ENCODE results near the gene CD300LF.

The CD300LF gene

DNA sequence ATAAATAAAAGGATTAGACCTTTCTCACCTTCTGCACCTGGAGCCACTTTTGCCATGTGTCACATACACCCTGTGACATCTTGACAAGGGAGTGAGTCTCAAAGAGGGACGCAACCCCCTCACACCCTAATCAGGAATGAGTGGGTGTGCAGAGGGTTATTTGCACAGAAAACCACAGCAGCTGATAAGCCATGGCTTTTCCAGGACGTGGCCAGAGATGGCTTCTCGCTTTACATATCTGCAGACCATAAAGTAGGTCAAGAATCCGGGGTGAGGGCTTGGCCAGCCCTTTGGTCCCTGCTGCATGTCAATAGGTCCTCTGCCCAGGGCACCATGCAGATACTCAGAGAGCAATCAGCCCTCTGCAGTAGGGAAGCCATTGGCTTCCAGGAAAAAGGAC, 2.4 kb upstream of the CD300LF start:
- no peaks in the 10 kb centered on the region for H3K4me1 ChIP-seq (ENCODE audit: control insufficient read depth, insufficient read depth, low read length, poor library complexity, severe bottlenecking)
- no peaks in the 10 kb centered on the region for H3K9me3 ChIP-seq (ENCODE audit: control insufficient read depth, low read length)
- no peak overlapping the region for H3K27ac ChIP-seq (ENCODE audit: insufficient read depth, low read length, poor library complexity, severe bottlenecking)
- H3K27me3 ChIP-seq (replicated peaks; ENCODE audit: control insufficient read depth, insufficient read depth, low read length, poor library complexity, severe bottlenecking), result no peaks in the 10 kb centered on the region
- H3K36me3 ChIP-seq (ENCODE audit: control insufficient read depth, insufficient read depth, low read length), result no peaks in the 10 kb centered on the region
- H3K4me3 ChIP-seq (ENCODE audit: insufficient read depth, low read depth, low read length, poor library complexity, severe bottlenecking), result no peak overlapping the region
- DNase-seq, result no peak

DNA sequence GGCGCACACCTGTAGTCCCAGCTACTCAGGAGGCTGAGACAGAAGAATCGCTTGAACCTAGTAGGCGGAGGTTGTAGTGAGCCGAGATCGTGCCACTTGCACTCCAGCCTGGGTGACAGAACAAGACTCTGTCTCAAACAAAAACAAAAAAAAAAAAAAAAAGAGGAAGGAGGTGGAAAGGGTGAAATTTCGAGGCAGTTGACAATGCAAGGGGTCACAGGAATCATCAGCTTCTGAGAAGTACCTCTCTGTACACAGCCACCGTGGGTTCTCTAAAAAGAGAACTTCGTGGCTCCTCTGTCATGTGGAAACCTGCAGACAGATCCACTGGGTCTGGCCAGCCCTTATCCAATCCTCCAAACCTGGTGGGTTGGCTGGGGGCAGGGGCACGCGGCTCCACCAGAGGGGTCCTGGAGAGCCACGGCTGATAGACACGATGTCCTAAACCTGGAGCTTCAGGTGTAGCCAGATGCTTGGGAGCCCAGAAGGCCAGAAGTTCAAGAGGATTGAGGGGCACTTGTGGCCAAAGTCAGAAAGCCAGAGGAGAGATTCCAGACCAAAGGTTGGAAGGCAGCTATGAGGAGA, 540 bp upstream of the CD300LF start:
- Histone ChIP-seq H3K36me3 (ENCODE audit: control insufficient read depth, insufficient read depth, low read length) (no peaks in the 10 kb centered on the region), H3K9me3 (ENCODE audit: control insufficient read depth, low read length) (no peaks in the 10 kb centered on the region), H3K4me3 (ENCODE audit: insufficient read depth, low read depth, low read length, poor library complexity, severe bottlenecking) (no peak overlapping the region), H3K4me1 (ENCODE audit: control insufficient read depth, insufficient read depth, low read length, poor library complexity, severe bottlenecking) (no peaks in the 10 kb centered on the region), H3K27ac (ENCODE audit: insufficient read depth, low read length, poor library complexity, severe bottlenecking) (no peak overlapping the region), H3K27me3 (replicated peaks; ENCODE audit: control insufficient read depth, insufficient read depth, low read length, poor library complexity, severe bottlenecking) (no peaks in the 10 kb centered on the region)
- no peak for DNase-seq

- no peaks in the 10 kb centered on the region for H3K36me3 ChIP-seq (ENCODE audit: control insufficient read depth, insufficient read depth, low read length)
- no peaks in the 10 kb centered on the region for H3K9me3 ChIP-seq (ENCODE audit: control insufficient read depth, low read length)
- no peak for DNase-seq
- H3K27ac ChIP-seq (ENCODE audit: insufficient read depth, low read length, poor library complexity, severe bottlenecking), result no peak overlapping the region
- H3K27me3 ChIP-seq (replicated peaks; ENCODE audit: control insufficient read depth, insufficient read depth, low read length, poor library complexity, severe bottlenecking), result no peaks in the 10 kb centered on the region
- no peaks in the 10 kb centered on the region for H3K4me1 ChIP-seq (ENCODE audit: control insufficient read depth, insufficient read depth, low read length, poor library complexity, severe bottlenecking)
- H3K4me3 ChIP-seq (ENCODE audit: insufficient read depth, low read depth, low read length, poor library complexity, severe bottlenecking), result no peak overlapping the region
These were observed 422 bp downstream of the CD300LF start for GRCh38 chr17:74712301-74712700.

GRCh38 chr17:74711058-74711824, 1.5 kb downstream of the CD300LF start:
- Histone ChIP-seq H3K36me3 (ENCODE audit: control insufficient read depth, insufficient read depth, low read length) (no peaks in the 10 kb centered on the region), H3K9me3 (ENCODE audit: control insufficient read depth, low read length) (no peaks in the 10 kb centered on the region), H3K4me1 (ENCODE audit: control insufficient read depth, insufficient read depth, low read length, poor library complexity, severe bottlenecking) (no peaks in the 10 kb centered on the region), H3K4me3 (ENCODE audit: insufficient read depth, low read depth, low read length, poor library complexity, severe bottlenecking) (no peak overlapping the region), H3K27me3 (replicated peaks; ENCODE audit: control insufficient read depth, insufficient read depth, low read length, poor library complexity, severe bottlenecking) (no peaks in the 10 kb centered on the region), H3K27ac (ENCODE audit: insufficient read depth, low read length, poor library complexity, severe bottlenecking) (no peak overlapping the region)
- DNase-seq, result no peak

DNA sequence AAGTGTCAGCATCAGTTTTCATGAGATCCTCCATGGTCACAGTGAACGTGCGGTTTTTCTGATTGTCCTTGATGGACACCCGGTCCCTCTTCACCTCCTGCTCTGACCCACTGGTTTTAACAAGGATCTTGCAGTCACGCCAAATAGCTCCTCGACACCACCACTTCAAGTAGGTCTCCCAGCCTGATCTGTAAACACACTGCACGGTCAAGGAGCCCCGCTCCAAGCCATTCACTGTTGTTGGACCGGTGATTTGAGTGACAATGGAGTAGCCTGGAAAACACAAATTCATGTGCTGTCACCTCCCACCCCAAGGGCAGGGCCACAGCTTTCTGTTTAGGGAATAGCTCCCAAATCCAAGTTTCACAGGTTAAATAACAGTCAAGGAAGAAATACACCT, 8.2 kb downstream of the CD300LF start:
- no peaks in the 10 kb centered on the region for H3K4me1 ChIP-seq (ENCODE audit: control insufficient read depth, insufficient read depth, low read length, poor library complexity, severe bottlenecking)
- no peaks in the 10 kb centered on the region for H3K36me3 ChIP-seq (ENCODE audit: control insufficient read depth, insufficient read depth, low read length)
- no peak overlapping the region for H3K4me3 ChIP-seq (ENCODE audit: insufficient read depth, low read depth, low read length, poor library complexity, severe bottlenecking)
- H3K9me3 ChIP-seq (ENCODE audit: control insufficient read depth, low read length), result no peaks in the 10 kb centered on the region
- no peaks in the 10 kb centered on the region for H3K27me3 ChIP-seq (replicated peaks; ENCODE audit: control insufficient read depth, insufficient read depth, low read length, poor library complexity, severe bottlenecking)
- DNase-seq, result no peak
- H3K27ac ChIP-seq (ENCODE audit: insufficient read depth, low read length, poor library complexity, severe bottlenecking), result no peak overlapping the region

GRCh38 chr17:74703311-74703710, 9.4 kb downstream of the CD300LF start:
- Histone ChIP-seq H3K27me3 (replicated peaks; ENCODE audit: control insufficient read depth, insufficient read depth, low read length, poor library complexity, severe bottlenecking) (no peaks in the 10 kb centered on the region), H3K27ac (ENCODE audit: insufficient read depth, low read length, poor library complexity, severe bottlenecking) (no peak overlapping the region), H3K36me3 (ENCODE audit: control insufficient read depth, insufficient read depth, low read length) (no peaks in the 10 kb centered on the region), H3K4me1 (ENCODE audit: control insufficient read depth, insufficient read depth, low read length, poor library complexity, severe bottlenecking) (no peaks in the 10 kb centered on the region), H3K4me3 (ENCODE audit: insufficient read depth, low read depth, low read length, poor library complexity, severe bottlenecking) (no peak overlapping the region), H3K9me3 (ENCODE audit: control insufficient read depth, low read length) (no peaks in the 10 kb centered on the region)
- DNase-seq, result no peak

- Histone ChIP-seq H3K4me1 (ENCODE audit: control insufficient read depth, insufficient read depth, low read length, poor library complexity, severe bottlenecking) (no peaks in the 10 kb centered on the region), H3K36me3 (ENCODE audit: control insufficient read depth, insufficient read depth, low read length) (no peaks in the 10 kb centered on the region), H3K27me3 (replicated peaks; ENCODE audit: control insufficient read depth, insufficient read depth, low read length, poor library complexity, severe bottlenecking) (no peaks in the 10 kb centered on the region), H3K27ac (ENCODE audit: insufficient read depth, low read length, poor library complexity, severe bottlenecking) (no peak overlapping the region), H3K9me3 (ENCODE audit: control insufficient read depth, low read length) (no peaks in the 10 kb centered on the region), H3K4me3 (ENCODE audit: insufficient read depth, low read depth, low read length, poor library complexity, severe bottlenecking) (no peak overlapping the region)
- no peak for DNase-seq
These were observed 10.4 kb downstream of the CD300LF start for GRCh38 chr17:74702116-74702871.

GRCh38 chr17:74699236-74699635, 13.5 kb downstream of the CD300LF start:
- H3K36me3 ChIP-seq (ENCODE audit: control insufficient read depth, insufficient read depth, low read length), result no peaks in the 10 kb centered on the region
- no peaks in the 10 kb centered on the region for H3K27me3 ChIP-seq (replicated peaks; ENCODE audit: control insufficient read depth, insufficient read depth, low read length, poor library complexity, severe bottlenecking)
- H3K4me3 ChIP-seq (ENCODE audit: insufficient read depth, low read depth, low read length, poor library complexity, severe bottlenecking), result no peak overlapping the region
- H3K9me3 ChIP-seq (ENCODE audit: control insufficient read depth, low read length), result no peaks in the 10 kb centered on the region
- H3K4me1 ChIP-seq (ENCODE audit: control insufficient read depth, insufficient read depth, low read length, poor library complexity, severe bottlenecking), result no peaks in the 10 kb centered on the region
- H3K27ac ChIP-seq (ENCODE audit: insufficient read depth, low read length, poor library complexity, severe bottlenecking), result no peak overlapping the region
- no peak for DNase-seq

- H3K27ac ChIP-seq (ENCODE audit: insufficient read depth, low read length, poor library complexity, severe bottlenecking), result no peak overlapping the region
- H3K4me1 ChIP-seq (ENCODE audit: control insufficient read depth, insufficient read depth, low read length, poor library complexity, severe bottlenecking), result no peaks in the 10 kb centered on the region
- no peak overlapping the region for H3K4me3 ChIP-seq (ENCODE audit: insufficient read depth, low read depth, low read length, poor library complexity, severe bottlenecking)
- no peaks in the 10 kb centered on the region for H3K9me3 ChIP-seq (ENCODE audit: control insufficient read depth, low read length)
- H3K36me3 ChIP-seq (ENCODE audit: control insufficient read depth, insufficient read depth, low read length), result no peaks in the 10 kb centered on the region
- no peak for DNase-seq
- no peaks in the 10 kb centered on the region for H3K27me3 ChIP-seq (replicated peaks; ENCODE audit: control insufficient read depth, insufficient read depth, low read length, poor library complexity, severe bottlenecking)
These were observed 14.7 kb downstream of the CD300LF start for GRCh38 chr17:74698069-74698468.

GRCh38 chr17:74697515-74697914, 15.2 kb downstream of the CD300LF start:
- Histone ChIP-seq H3K27me3 (replicated peaks; ENCODE audit: control insufficient read depth, insufficient read depth, low read length, poor library complexity, severe bottlenecking) (no peaks in the 10 kb centered on the region), H3K27ac (ENCODE audit: insufficient read depth, low read length, poor library complexity, severe bottlenecking) (no peak overlapping the region), H3K36me3 (ENCODE audit: control insufficient read depth, insufficient read depth, low read length) (no peaks in the 10 kb centered on the region), H3K9me3 (ENCODE audit: control insufficient read depth, low read length) (no peaks in the 10 kb centered on the region), H3K4me1 (ENCODE audit: control insufficient read depth, insufficient read depth, low read length, poor library complexity, severe bottlenecking) (no peaks in the 10 kb centered on the region), H3K4me3 (ENCODE audit: insufficient read depth, low read depth, low read length, poor library complexity, severe bottlenecking) (no peak overlapping the region)
- DNase-seq, result no peak
